PC-3 (cell line): ENCODE results near the gene LINC00237. TPM values are rescaled to one million over a fixed set of nuclear protein-coding genes. Genes with fewer than 3 reads are reported as not detected.

ENCODE experiments used
- ATAC-seq: fragments of 200-7000 bp; cut with Tn5 transposase; 2 replicates; pipeline ENCODE4 v1.9.1; 2020; ENCODE audit warnings: mild to moderate bottlenecking, moderate library complexity
- BruUV-seq: library from RNA; stranded (reverse); fragments of 400-500 nt; replicated peaks from 2 replicates; lab custom pipeline; 2021; lab: Mats Ljungman, UMichigan
- CTCF ChIA-PET: fragments of 300-600 bp; sonication (Branson Sonifier 250); formaldehyde crosslinking; loops from one replicate; lab custom pipeline; 2022; ENCODE audit warnings: antibody characterized with exemption; lab: Charles Lee
- POLR2A ChIA-PET: fragments of 300-600 bp; sonication (Branson Sonifier 250); formaldehyde crosslinking; loops from one replicate; lab custom pipeline; 2022; ENCODE audit warnings: antibody characterized with exemption; ENCODE audit not compliant: unreplicated experiment; lab: Charles Lee
- DNase-seq: peaks from one replicate; pipeline ENCODE4 v3.0.0-alpha.2; 2015
- H2AFZ ChIP-seq: fragments of 300-600 bp; sonication (generic); 2 replicates; pipeline ENCODE4 v1.6.0; 2016; ENCODE audit warnings: antibody characterized with exemption, low read length
- H3F3A ChIP-seq: fragments of 300-600 bp; sonication (generic); one replicate; pipeline ENCODE4 v1.6.0; 2017; ENCODE audit warnings: antibody characterized with exemption, low read length, control low read depth, mild to moderate bottlenecking; ENCODE audit not compliant: unreplicated experiment
- H3K27ac ChIP-seq: fragments of 300-600 bp; sonication (generic); 2 replicates; pipeline ENCODE4 v1.5.1; 2016; ENCODE audit warnings: mild to moderate bottlenecking, low read length
- H3K27me3 ChIP-seq: fragments of 300-600 bp; sonication (generic); 2 replicates; pipeline ENCODE4 v1.6.1; 2016; ENCODE audit warnings: low read length, mixed read lengths
- H3K36me3 ChIP-seq: fragments of 300-600 bp; sonication (generic); 2 replicates; pipeline ENCODE4 v1.6.1; 2016; ENCODE audit warnings: low read depth, mixed run types, low read length, mixed read lengths
- H3K4me1 ChIP-seq: fragments of 300-600 bp; sonication (generic); 2 replicates; pipeline ENCODE4 v1.5.1; 2016; ENCODE audit warnings: low read length; ENCODE audit not compliant: insufficient read depth
- H3K4me2 ChIP-seq: fragments of 300-600 bp; sonication (generic); 2 replicates; pipeline ENCODE4 v1.6.0; 2016; ENCODE audit warnings: low read length
- H3K4me3 ChIP-seq: fragments of 300-600 bp; sonication (generic); 2 replicates; pipeline ENCODE4 v1.5.1; 2016; ENCODE audit warnings: mild to moderate bottlenecking, low read length, mixed read lengths
- H3K79me2 ChIP-seq: fragments of 300-600 bp; sonication (generic); 2 replicates; pipeline ENCODE4 v1.6.1; 2017; ENCODE audit warnings: low read length, mixed read lengths
- H3K9ac ChIP-seq: fragments of 300-600 bp; sonication (generic); 2 replicates; pipeline ENCODE4 v1.6.0; 2016; ENCODE audit warnings: mild to moderate bottlenecking, low read length
- H3K9me2 ChIP-seq: fragments of 300-600 bp; sonication (generic); replicated peaks from 2 replicates; pipeline ENCODE4 v1.6.1; 2016; ENCODE audit warnings: mixed run types, low read length, mixed read lengths
- H3K9me3 ChIP-seq: fragments of 300-600 bp; sonication (generic); 2 replicates; pipeline ENCODE4 v1.6.1; 2016; ENCODE audit warnings: low read length, mixed read lengths
- H4K20me1 ChIP-seq: fragments of 300-600 bp; sonication (generic); 2 replicates; pipeline ENCODE4 v1.6.1; 2016; ENCODE audit warnings: low read length, mixed read lengths
- CTCF ChIP-seq: fragments of 300-600 bp; sonication (generic); conservative IDR thresholded peaks from 2 replicates; pipeline ENCODE4 v1.5.1; 2017; ENCODE audit warnings: antibody characterized with exemption, low read depth, mild to moderate bottlenecking, low read length
- EZH2 ChIP-seq: fragments of 300-600 bp; sonication (generic); IDR thresholded peaks from one replicate; pipeline ENCODE4 v1.6.1; 2017; ENCODE audit warnings: antibody characterized with exemption, mild to moderate bottlenecking, low read length; ENCODE audit not compliant: unreplicated experiment
- EZH2phosphoT487 ChIP-seq: fragments of 300-600 bp; sonication (generic); IDR thresholded peaks from 2 replicates; pipeline ENCODE4 v1.6.1; 2018; ENCODE audit warnings: mild to moderate bottlenecking, antibody characterized with exemption, low read length, borderline replicate concordance
- intact Hi-C: fragments of 100-400 bp; cut with micrococcal nuclease; formaldehyde crosslinking; loops from 2 replicates; pipeline ENCODE4 v1.9.0; 2023
- total RNA-seq: library from RNA; depleted of rRNA; stranded (reverse); fragments of >200 nt; gene quantifications from 2 replicates; pipeline ENCODE4 v1.2.3, GENCODE V29; 2014

LINC00237 gene
- total RNA-seq, 1 experiment from 2014 or later = not detected

- Histone ChIP-seq H3K4me1 (peaks cover 10% of the 10 kb centered on the region), H3K4me3 (peak within 1 kb of the TSS; percentile 87), H2AFZ (peak within 1 kb of the TSS; percentile 100), H3K9me3 (no peaks in the 10 kb centered on the region), H3K27ac (no peak within 1 kb of the TSS), H3K4me2 (peak within 1 kb of the TSS; percentile 99), H3K9ac (peak within 1 kb of the TSS; percentile 81), H3F3A (no peaks in the 10 kb centered on the region), H4K20me1 (no peaks in the 10 kb centered on the region), H3K79me2 (peaks cover 14% of the 10 kb centered on the region; the same call in 1 of the 2 replicates), H3K27me3 (no peaks in the 10 kb centered on the region), H3K9me2 (no peaks in the 10 kb centered on the region), H3K36me3 (peaks cover 3% of the 10 kb centered on the region)
- CTCF ChIA-PET = interaction anchor here (0.7 to 0.9 kb wide), 3 partner anchors 57 to 379 kb away, joined by 3 to 5 read pairs (median 3); no protein-coding TSS in a partner anchor
- DNase-seq = peak; percentile 98
- POLR2A ChIA-PET = interaction anchor here (0.8 kb wide), 1 partner anchor 256 kb away, joined by 3 read pairs; no protein-coding TSS in a partner anchor
- no TSS peak for BruUV-seq
- intact Hi-C loops = loop anchor here (1.0 to 5.0 kb wide), 6 partner anchors 37 to 381 kb away; partner anchors contain the start of gene XRN2
- TF ChIP-seq EZH2phosphoT487 (no peak), CTCF (no peak), EZH2 (no peak)
- peak; percentile 93 for ATAC-seq
Measured at GRCh38 chr20:21125849-21126580, 19.9 kb upstream of the LINC00237 start, which contains the start of gene KIZ. Gene KIZ, plus strand, starts transcription at chr20:21126082. Its CDS starts 34 bp downstream, at chr20:21126116.

- no peaks in the 10 kb centered on the region for H3K9me2 ChIP-seq
- no peaks in the 10 kb centered on the region for H3F3A ChIP-seq
- peaks cover 14% of the 10 kb centered on the region; the same call in 1 of the 2 replicates for H3K79me2 ChIP-seq
- peak overlapping the region; percentile 100 for H2AFZ ChIP-seq
- POLR2A ChIA-PET = interaction anchor here (0.6 kb wide), 1 partner anchor 1239 kb away, joined by 3 read pairs; no protein-coding TSS in a partner anchor
- no peaks in the 10 kb centered on the region for H3K9me3 ChIP-seq
- H3K27ac ChIP-seq = no peak overlapping the region
- DNase-seq (peak; percentile 62), ATAC-seq (peak; percentile 73)
- no TSS peak for BruUV-seq
- TF ChIP-seq EZH2 (no peak), EZH2phosphoT487 (no peak), CTCF (peak; percentile 37)
- H3K4me2 ChIP-seq = peak overlapping the region; percentile 99
- CTCF ChIA-PET = interaction anchor here (0.7 to 0.9 kb wide), 2 partner anchors 58 to 122 kb away, joined by 3 read pairs; no protein-coding TSS in a partner anchor
- intact Hi-C loops = loop anchor here (1.0 to 5.0 kb wide), 5 partner anchors 36 to 382 kb away; partner anchors contain the start of gene XRN2
- no peaks in the 10 kb centered on the region for H4K20me1 ChIP-seq
- H3K27me3 ChIP-seq = no peaks in the 10 kb centered on the region
- peak overlapping the region; percentile 51 for H3K9ac ChIP-seq
- peaks cover 3% of the 10 kb centered on the region for H3K36me3 ChIP-seq
- peaks cover 10% of the 10 kb centered on the region for H3K4me1 ChIP-seq
- peak overlapping the region; percentile 87 for H3K4me3 ChIP-seq
Measured at GRCh38 chr20:21125072-21125848, 19.1 kb upstream of the LINC00237 start.
